Osteoblast (primary cell): ENCODE results near the gene CPEB1. TPM values are rescaled to one million over a fixed set of nuclear protein-coding genes. Genes with fewer than 3 reads are reported as not detected.
A peak's percentile ranks its signal among the peaks of the same experiment; 100 is the strongest.

ENCODE experiments used
- DNase-seq: peaks from one replicate; pipeline ENCODE4 v3.0.0; 2011; ENCODE audit warnings: low spot score, mixed read lengths; ENCODE audit not compliant: insufficient read length; ENCODE audit errors: missing footprints
- H2AFZ ChIP-seq: 2 replicates; pipeline ENCODE4 v1.6.0; 2011; ENCODE audit warnings: mild to moderate bottlenecking, low read length
- H3K27ac ChIP-seq: 2 replicates; pipeline ENCODE4 v1.5.1; 2011; ENCODE audit warnings: mild to moderate bottlenecking, low read depth, low read length, moderate library complexity
- H3K27me3 ChIP-seq: 2 replicates; pipeline ENCODE4 v1.6.0; 2012; ENCODE audit warnings: mild to moderate bottlenecking, control low read depth, inconsistent platforms, low read length, moderate library complexity; ENCODE audit not compliant: insufficient read depth
- H3K36me3 ChIP-seq: 2 replicates; pipeline ENCODE4 v1.5.1; 2011; ENCODE audit warnings: mild to moderate bottlenecking, low read length, control low read depth, moderate library complexity; ENCODE audit not compliant: insufficient read depth
- H3K4me1 ChIP-seq: 2 replicates; pipeline ENCODE4 v1.5.1; 2011; ENCODE audit warnings: mild to moderate bottlenecking, low read length, control low read depth, moderate library complexity; ENCODE audit not compliant: insufficient read depth
- H3K4me2 ChIP-seq: 2 replicates; pipeline ENCODE4 v1.6.0; 2011; ENCODE audit warnings: mild to moderate bottlenecking, low read length; ENCODE audit not compliant: insufficient read depth
- H3K4me3 ChIP-seq: fragments of 200-600 bp; sonication (generic); 3 replicates; pipeline ENCODE4 v1.5.1; 2012; ENCODE audit warnings: mild to moderate bottlenecking, low read length, inconsistent platforms; ENCODE audit not compliant: insufficient read depth
- H3K79me2 ChIP-seq: 2 replicates; pipeline ENCODE4 v1.6.0; 2012; ENCODE audit warnings: mild to moderate bottlenecking, low read length, control low read depth, inconsistent platforms; ENCODE audit not compliant: insufficient read depth
- H3K9me3 ChIP-seq: 2 replicates; pipeline ENCODE4 v1.5.1; 2011; ENCODE audit warnings: low read depth, low read length, control low read depth
- H4K20me1 ChIP-seq: 2 replicates; pipeline ENCODE4 v1.6.0; 2012; ENCODE audit warnings: mild to moderate bottlenecking, low read length, control low read depth; ENCODE audit not compliant: insufficient read depth
- total RNA-seq: library from RNA; depleted of rRNA; stranded (reverse); fragments of >200 nt; gene quantifications from 2 replicates; pipeline ENCODE4 v1.2.3, GENCODE V29; 2012
- TF ChIP-seq, protein P1 (sequence below): IDR thresholded peaks from 2 replicates; pipeline ENCODE4 v1.5.1; 2011; ENCODE audit warnings: mild to moderate bottlenecking, low read depth, low read length, moderate library complexity; ENCODE audit errors: extremely low read depth

Gene CPEB1
- total RNA-seq, 1 donor: 36.6 TPM

DNA sequence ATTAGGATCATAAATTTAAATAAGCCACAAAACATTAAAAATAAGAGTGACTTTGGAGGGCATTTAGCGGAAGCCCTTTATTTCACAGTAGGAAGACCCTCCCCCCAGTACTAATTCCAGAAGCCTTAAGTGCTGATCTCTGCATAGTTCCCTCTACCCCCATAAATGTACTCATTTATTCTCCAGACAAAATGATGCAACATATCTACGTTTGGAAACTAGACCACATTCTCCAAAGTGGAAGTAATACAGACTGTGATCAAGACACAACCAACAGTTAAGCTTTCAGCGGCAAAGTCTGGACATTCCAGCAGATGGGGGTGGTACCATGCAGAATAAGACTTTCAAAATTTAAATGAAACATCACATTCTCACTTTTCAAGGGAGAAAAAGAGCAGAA lies 62.1 kb downstream of the CPEB1 start:
- TF ChIP-seq, protein P1, sequence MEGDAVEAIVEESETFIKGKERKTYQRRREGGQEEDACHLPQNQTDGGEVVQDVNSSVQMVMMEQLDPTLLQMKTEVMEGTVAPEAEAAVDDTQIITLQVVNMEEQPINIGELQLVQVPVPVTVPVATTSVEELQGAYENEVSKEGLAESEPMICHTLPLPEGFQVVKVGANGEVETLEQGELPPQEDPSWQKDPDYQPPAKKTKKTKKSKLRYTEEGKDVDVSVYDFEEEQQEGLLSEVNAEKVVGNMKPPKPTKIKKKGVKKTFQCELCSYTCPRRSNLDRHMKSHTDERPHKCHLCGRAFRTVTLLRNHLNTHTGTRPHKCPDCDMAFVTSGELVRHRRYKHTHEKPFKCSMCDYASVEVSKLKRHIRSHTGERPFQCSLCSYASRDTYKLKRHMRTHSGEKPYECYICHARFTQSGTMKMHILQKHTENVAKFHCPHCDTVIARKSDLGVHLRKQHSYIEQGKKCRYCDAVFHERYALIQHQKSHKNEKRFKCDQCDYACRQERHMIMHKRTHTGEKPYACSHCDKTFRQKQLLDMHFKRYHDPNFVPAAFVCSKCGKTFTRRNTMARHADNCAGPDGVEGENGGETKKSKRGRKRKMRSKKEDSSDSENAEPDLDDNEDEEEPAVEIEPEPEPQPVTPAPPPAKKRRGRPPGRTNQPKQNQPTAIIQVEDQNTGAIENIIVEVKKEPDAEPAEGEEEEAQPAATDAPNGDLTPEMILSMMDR: peak; percentile 56
- Histone ChIP-seq H3K36me3 (no peaks in the 10 kb centered on the region), H3K27me3 (peaks cover 16% of the 10 kb centered on the region), H3K27ac (no peak overlapping the region), H2AFZ (no peak overlapping the region), H3K4me3 (no peak overlapping the region), H3K79me2 (no peaks in the 10 kb centered on the region), H3K4me2 (no peak overlapping the region), H3K9me3 (no peaks in the 10 kb centered on the region), H3K4me1 (no peaks in the 10 kb centered on the region), H4K20me1 (no peaks in the 10 kb centered on the region)
- DNase-seq: no peak

DNA sequence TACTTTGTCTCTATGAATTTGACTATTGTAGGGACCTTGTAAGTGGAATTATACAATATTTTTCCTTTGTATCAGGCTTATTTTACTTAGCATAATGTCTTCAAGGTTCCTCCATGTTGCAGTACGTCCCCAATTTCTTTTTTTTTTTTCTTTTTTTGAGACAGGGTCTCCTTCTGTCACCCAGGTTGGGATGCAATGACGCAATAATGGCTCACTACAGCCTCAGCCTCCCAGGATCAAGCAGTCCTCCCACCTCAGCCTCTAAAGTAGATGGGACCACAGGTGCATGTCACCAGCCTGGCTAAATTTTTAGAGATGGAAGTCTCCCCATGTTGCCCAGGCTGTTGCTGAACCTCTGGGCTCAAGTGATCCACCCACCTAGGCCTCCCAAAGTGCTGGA lies 66.5 kb downstream of the CPEB1 start:
- Histone ChIP-seq H3K4me2 (no peak overlapping the region), H3K9me3 (no peaks in the 10 kb centered on the region), H3K79me2 (no peaks in the 10 kb centered on the region), H4K20me1 (no peaks in the 10 kb centered on the region), H3K4me1 (no peaks in the 10 kb centered on the region), H3K4me3 (no peak overlapping the region), H3K36me3 (no peaks in the 10 kb centered on the region), H3K27me3 (peaks cover 9% of the 10 kb centered on the region), H2AFZ (no peak overlapping the region), H3K27ac (no peak overlapping the region)
- TF ChIP-seq, protein P1: no peak
- DNase-seq: no peak

DNA sequence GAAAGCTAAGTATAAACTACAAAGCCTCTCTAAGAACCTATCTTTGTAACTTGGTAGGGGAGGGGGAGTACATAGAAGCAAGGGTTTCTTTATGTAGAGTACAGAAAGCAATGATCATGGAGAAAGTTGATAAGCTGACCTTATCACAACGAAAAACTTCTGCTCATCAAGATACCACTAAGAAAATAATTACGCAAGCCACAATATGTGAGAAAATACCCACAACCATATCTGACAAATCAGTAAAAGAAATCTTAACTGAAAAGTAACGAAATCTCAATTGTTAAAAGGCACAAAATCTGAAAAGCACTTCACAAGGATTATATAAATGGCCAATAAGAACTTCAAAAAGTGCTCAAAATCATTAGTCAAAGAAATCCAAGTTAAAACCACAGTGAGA lies 71.8 kb downstream of the CPEB1 start:
- TF ChIP-seq, protein P1: no peak

DNA sequence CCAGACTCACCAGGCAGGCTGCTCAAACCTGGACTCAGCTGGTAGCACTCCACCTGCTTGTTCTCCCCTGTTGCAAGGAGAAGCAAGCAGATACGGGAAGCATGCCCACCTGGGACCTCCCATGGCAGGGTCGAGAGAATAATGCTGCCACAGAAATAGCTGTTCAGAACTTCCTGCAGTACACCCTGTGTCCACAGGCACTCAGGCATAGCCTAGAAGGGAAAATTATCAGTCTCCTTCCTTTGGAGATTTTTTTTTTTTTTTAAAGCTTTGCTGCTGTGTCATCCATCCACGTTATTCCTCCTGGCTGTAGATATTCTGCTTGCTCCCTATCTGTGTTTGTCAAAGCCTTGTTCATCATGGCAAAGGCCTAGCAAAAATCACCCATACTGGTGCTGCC lies 74.2 kb downstream of the CPEB1 start:
- no peak overlapping the region for H2AFZ ChIP-seq

More for the DNA sequence above, 71.8 kb downstream of the CPEB1 start:
- no peak overlapping the region for H3K4me3 ChIP-seq
- H4K20me1 ChIP-seq: no peaks in the 10 kb centered on the region
- peaks cover 6% of the 10 kb centered on the region for H3K79me2 ChIP-seq
- H3K4me2 ChIP-seq: no peak overlapping the region
- H3K27me3 ChIP-seq: no peaks in the 10 kb centered on the region
- H2AFZ ChIP-seq: no peak overlapping the region
- H3K4me1 ChIP-seq: peaks cover 21% of the 10 kb centered on the region
- H3K36me3 ChIP-seq: no peaks in the 10 kb centered on the region
- H3K9me3 ChIP-seq: no peaks in the 10 kb centered on the region
- H3K27ac ChIP-seq: no peak overlapping the region
- no peak for DNase-seq

More for the DNA sequence above, 74.2 kb downstream of the CPEB1 start:
- DNase-seq: no peak
- no peaks in the 10 kb centered on the region for H4K20me1 ChIP-seq
- H3K4me2 ChIP-seq: no peak overlapping the region
- H3K36me3 ChIP-seq: no peaks in the 10 kb centered on the region
- TF ChIP-seq, protein P1: no peak
- H3K79me2 ChIP-seq: peaks cover 24% of the 10 kb centered on the region
- no peaks in the 10 kb centered on the region for H3K27me3 ChIP-seq
- peaks cover 25% of the 10 kb centered on the region for H3K4me1 ChIP-seq
- no peak overlapping the region for H3K4me3 ChIP-seq
- H3K27ac ChIP-seq: no peak overlapping the region
- no peaks in the 10 kb centered on the region for H3K9me3 ChIP-seq
